Measurements from ENCODE around the gene AKR1C4. TPM values are rescaled to one million over a fixed set of nuclear protein-coding genes. Genes with fewer than 3 reads are reported as not detected.

AKR1C4 gene
- total RNA-seq, 4 donors from 2014 or later: 0.35 TPM; not detected in 3

DNA sequence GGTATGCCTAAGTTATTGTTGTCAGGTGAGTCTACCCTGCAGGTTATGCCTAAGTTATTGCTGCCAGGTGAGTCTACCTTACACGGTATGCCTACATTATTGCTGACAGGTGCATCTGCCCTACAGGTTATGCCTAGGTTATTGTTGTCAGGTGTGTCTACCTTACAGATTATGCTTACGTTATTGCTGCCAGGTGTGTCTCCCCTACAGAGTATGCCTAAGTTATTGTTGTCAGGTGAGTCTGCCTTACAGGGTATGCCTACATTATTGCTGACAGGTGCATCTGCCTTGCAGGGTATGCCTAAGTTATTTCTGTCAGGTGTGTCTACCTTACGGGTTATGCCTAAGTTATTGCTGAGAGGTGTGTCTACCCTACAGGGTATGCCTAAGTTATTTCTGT lies 64.2 kb downstream of the AKR1C4 start:
- in situ Hi-C loops (cut with MboI; ENCODE audit: low sequenced_read_pairs in 4 of 4) (no loop called here), intact Hi-C loops (cut with DNase I; ENCODE audit: low total_unique reads) (no loop called here)
- Histone ChIP-seq H3K27me3 (no peaks in the 10 kb centered on the region), H3K27ac (no peak overlapping the region), H3K36me3 (no peaks in the 10 kb centered on the region), H3K9me3 (no peaks in the 10 kb centered on the region), H3K4me1 (no peaks in the 10 kb centered on the region), H3K4me3 (no peak overlapping the region)
- no peak for TF ChIP-seq POLR2A (IDR thresholded peaks at IDR 0.05)
- TF ChIP-seq, protein P1, sequence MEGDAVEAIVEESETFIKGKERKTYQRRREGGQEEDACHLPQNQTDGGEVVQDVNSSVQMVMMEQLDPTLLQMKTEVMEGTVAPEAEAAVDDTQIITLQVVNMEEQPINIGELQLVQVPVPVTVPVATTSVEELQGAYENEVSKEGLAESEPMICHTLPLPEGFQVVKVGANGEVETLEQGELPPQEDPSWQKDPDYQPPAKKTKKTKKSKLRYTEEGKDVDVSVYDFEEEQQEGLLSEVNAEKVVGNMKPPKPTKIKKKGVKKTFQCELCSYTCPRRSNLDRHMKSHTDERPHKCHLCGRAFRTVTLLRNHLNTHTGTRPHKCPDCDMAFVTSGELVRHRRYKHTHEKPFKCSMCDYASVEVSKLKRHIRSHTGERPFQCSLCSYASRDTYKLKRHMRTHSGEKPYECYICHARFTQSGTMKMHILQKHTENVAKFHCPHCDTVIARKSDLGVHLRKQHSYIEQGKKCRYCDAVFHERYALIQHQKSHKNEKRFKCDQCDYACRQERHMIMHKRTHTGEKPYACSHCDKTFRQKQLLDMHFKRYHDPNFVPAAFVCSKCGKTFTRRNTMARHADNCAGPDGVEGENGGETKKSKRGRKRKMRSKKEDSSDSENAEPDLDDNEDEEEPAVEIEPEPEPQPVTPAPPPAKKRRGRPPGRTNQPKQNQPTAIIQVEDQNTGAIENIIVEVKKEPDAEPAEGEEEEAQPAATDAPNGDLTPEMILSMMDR (IDR thresholded peaks at IDR 0.05 in 4 of 5, conservative IDR thresholded peaks at IDR 0.05 in 1 of 5): no peak
- ATAC-seq: no peak
- no peak for DNase-seq

DNA sequence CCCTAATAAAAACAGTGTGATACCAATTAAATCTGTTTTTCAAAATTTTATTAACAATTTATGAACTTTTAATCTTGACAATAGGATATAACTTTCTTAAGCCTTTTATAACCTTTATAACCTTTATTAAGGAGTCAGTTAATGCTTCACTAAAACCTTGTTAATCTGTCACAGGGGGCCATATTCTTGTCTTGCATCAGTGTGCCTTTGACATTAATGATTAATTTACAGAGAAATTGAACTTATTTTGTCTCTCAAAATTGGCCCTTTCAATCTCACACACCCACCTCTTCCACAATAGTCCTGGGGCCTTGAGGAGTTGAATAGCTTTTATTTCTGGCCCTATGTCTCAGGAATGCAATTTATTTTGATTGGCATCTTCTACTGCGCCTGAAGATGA lies 68.5 kb downstream of the AKR1C4 start:
- DNase-seq: no peak
- no peaks in the 10 kb centered on the region for H3K27me3 ChIP-seq
- no peak for TF ChIP-seq POLR2A (IDR thresholded peaks at IDR 0.05)
- TF ChIP-seq, protein P1 (IDR thresholded peaks at IDR 0.05 in 4 of 5, conservative IDR thresholded peaks at IDR 0.05 in 1 of 5): no peak
- H3K4me3 ChIP-seq: no peak overlapping the region
- no peak for ATAC-seq
- in situ Hi-C loops (cut with MboI; ENCODE audit: low sequenced_read_pairs in 4 of 4): no loop called here
- intact Hi-C loops (cut with DNase I; ENCODE audit: low total_unique reads): no loop called here
- no peak overlapping the region for H3K27ac ChIP-seq
- H3K36me3 ChIP-seq: no peaks in the 10 kb centered on the region
- no peaks in the 10 kb centered on the region for H3K4me1 ChIP-seq
- no peaks in the 10 kb centered on the region for H3K9me3 ChIP-seq

DNA sequence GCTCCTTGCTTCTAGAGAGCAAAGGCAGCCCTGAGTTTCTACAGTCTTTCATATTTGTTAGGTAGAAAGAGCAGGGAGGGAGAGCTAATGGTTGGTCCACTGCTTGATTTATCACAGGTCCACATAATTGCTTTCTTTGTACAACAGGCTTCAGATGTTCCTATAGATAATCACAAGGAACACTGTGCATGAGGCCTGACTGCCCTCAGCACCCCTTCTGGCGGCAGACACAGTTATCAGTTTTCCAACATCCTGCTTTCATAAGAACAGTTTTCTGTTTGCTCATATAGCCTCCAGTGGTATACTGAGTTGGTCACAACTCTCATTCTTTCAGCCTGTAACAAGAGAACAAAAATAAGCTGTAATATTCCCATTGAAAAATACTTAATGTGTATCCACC lies 69.7 kb downstream of the AKR1C4 start:
- no peak for TF ChIP-seq POLR2A (IDR thresholded peaks at IDR 0.05)
- TF ChIP-seq, protein P1 (IDR thresholded peaks at IDR 0.05 in 4 of 5, conservative IDR thresholded peaks at IDR 0.05 in 1 of 5): no peak
- Histone ChIP-seq H3K4me3 (no peak overlapping the region), H3K27ac (no peak overlapping the region), H3K36me3 (no peaks in the 10 kb centered on the region), H3K9me3 (no peaks in the 10 kb centered on the region), H3K27me3 (no peaks in the 10 kb centered on the region), H3K4me1 (no peaks in the 10 kb centered on the region)
- DNase-seq (no peak), ATAC-seq (no peak)
- in situ Hi-C loops (cut with MboI; ENCODE audit: low sequenced_read_pairs in 4 of 4) (no loop called here), intact Hi-C loops (cut with DNase I; ENCODE audit: low total_unique reads) (no loop called here)

DNA sequence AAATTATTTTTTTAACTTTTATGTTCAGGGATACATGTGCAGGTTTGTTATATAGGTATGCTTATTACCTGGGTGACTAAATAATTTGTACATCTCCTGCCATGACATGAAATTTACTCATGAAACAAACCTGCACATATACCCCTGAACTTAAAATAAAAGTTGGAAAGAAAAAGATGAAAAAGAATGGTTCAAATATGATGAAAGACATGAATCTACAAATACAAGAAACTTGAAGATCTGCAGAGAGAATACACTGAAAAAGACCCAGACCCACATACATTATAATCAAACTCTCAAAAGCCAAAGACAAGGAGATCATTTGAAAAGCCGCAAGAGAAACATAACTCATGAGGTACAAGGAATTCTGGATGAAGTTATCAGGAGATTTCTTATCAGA lies 70.2 kb downstream of the AKR1C4 start:
- intact Hi-C loops (cut with DNase I; ENCODE audit: low total_unique reads): no loop called here
- no peak overlapping the region for H3K27ac ChIP-seq
- no peak for DNase-seq
- H3K4me3 ChIP-seq: no peak overlapping the region
- in situ Hi-C loops (cut with MboI; ENCODE audit: low sequenced_read_pairs in 4 of 4): no loop called here
- H3K9me3 ChIP-seq: no peaks in the 10 kb centered on the region
- TF ChIP-seq, protein P1 (IDR thresholded peaks at IDR 0.05 in 4 of 5, conservative IDR thresholded peaks at IDR 0.05 in 1 of 5): no peak
- no peak for TF ChIP-seq POLR2A (IDR thresholded peaks at IDR 0.05)
- no peak for ATAC-seq
- no peaks in the 10 kb centered on the region for H3K36me3 ChIP-seq
- no peaks in the 10 kb centered on the region for H3K4me1 ChIP-seq
- no peaks in the 10 kb centered on the region for H3K27me3 ChIP-seq

DNA sequence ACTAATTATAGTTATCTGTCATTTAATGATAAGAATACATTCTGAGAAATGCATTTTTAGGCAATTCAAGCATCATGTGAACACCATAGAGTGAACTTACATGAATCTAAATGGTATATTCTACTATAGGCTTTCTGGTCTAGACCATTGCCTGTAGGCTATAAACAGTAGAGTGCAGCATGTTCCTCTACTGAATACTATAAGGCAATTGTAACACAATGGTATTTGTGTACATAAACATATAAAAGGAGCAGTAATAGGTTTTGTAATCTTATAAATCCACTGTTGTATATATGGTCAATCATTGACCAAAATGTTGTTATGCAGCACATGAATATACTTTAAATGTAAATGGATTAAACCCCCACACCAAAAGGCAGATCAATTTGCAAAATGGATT lies 71.6 kb downstream of the AKR1C4 start:
- DNase-seq (no peak), ATAC-seq (no peak)
- no peaks in the 10 kb centered on the region for H3K27me3 ChIP-seq
- no peak overlapping the region for H3K27ac ChIP-seq
- H3K4me1 ChIP-seq: no peaks in the 10 kb centered on the region
- TF ChIP-seq, protein P1 (IDR thresholded peaks at IDR 0.05 in 4 of 5, conservative IDR thresholded peaks at IDR 0.05 in 1 of 5): no peak
- TF ChIP-seq POLR2A (IDR thresholded peaks at IDR 0.05): no peak
- in situ Hi-C loops (cut with MboI; ENCODE audit: low sequenced_read_pairs in 4 of 4) (no loop called here), intact Hi-C loops (cut with DNase I; ENCODE audit: low total_unique reads) (no loop called here)
- H3K9me3 ChIP-seq: no peaks in the 10 kb centered on the region
- H3K4me3 ChIP-seq: no peak overlapping the region
- no peaks in the 10 kb centered on the region for H3K36me3 ChIP-seq

All from gastrocnemius medialis (tissue), 4 donors.